Inflammatory macrophage (primary cell): Measurements from ENCODE around the gene ATP8B3.

Experiments used
- DNase-seq, 2 donors: peaks; one replicate each; pipeline ENCODE4 v3.0.0-alpha.2; 2020 to 2022

ATP8B3 gene

DNA sequence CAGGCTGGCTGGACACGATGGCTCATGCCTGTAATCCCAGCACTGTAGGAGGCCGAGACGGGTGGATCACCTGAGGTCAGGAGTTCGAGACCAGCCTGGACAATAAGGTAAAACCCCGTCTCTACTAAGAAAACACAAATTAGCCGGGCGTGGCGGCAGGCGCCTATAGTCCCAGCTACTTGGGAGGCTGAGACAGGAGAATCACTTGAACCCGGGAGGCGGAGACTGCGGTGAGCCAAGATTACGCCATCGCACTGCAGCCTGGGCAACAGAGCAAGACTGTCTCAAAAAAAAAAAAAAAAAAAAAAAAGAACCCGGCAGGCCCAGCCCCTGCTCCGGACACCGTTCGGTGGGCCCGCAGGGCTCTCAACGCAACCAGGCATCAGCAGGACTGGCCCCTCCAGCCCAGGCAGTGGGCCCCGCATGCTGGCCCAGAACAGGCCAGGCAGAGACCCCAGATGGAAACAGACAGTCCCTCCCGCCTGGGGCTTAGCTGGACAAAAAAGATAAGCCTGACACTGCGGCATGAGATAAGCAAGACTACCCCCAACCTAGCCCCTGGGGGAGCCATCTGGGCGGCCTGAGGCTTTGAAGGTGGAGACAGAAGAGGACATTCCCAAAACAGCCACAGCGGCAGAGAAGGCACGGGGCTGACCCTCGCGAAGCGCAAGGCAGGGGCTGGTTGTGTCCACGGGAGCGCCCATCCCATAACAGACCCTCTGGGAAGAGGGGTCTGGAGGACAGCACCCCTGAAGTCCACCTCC, 24.6 kb upstream of the ATP8B3 start:
- no peak for DNase-seq

- DNase-seq = no peak
Observed at GRCh38 chr19:1833540-1833939, 21.5 kb upstream of the ATP8B3 start.

- DNase-seq = no peak
Observed at GRCh38 chr19:1832046-1832663, 20.1 kb upstream of the ATP8B3 start.

DNA sequence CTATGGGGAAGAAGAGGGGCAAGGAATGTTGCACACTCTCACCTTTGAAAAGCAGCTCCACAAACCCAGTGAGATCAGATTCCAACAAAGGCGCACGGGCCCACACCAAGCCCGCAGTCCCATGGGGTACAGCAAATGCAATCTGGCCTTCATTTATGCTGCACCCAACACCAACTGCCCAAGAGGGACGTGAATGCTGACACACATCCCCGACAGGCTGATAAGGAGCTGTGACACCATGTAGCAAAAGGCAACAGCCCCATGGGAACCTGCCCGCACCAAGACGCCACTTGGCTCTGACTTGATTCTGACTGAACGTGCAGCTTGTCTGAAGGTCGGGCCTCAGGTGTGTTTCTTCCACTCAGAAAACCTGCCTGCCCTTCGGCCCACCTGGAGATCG, 18.9 kb upstream of the ATP8B3 start:
- no peak for DNase-seq

- no peak for DNase-seq
Observed at GRCh38 chr19:1830568-1830967, 18.5 kb upstream of the ATP8B3 start.

- DNase-seq = no peak
Observed at GRCh38 chr19:1829958-1830357, 17.9 kb upstream of the ATP8B3 start.

- DNase-seq = no peak
Observed at GRCh38 chr19:1828279-1829238, 16.5 kb upstream of the ATP8B3 start.

- DNase-seq = no peak
Observed at GRCh38 chr19:1827566-1828278, 15.6 kb upstream of the ATP8B3 start.

- no peak for DNase-seq
Observed at GRCh38 chr19:1826557-1827521, 14.8 kb upstream of the ATP8B3 start.

DNA sequence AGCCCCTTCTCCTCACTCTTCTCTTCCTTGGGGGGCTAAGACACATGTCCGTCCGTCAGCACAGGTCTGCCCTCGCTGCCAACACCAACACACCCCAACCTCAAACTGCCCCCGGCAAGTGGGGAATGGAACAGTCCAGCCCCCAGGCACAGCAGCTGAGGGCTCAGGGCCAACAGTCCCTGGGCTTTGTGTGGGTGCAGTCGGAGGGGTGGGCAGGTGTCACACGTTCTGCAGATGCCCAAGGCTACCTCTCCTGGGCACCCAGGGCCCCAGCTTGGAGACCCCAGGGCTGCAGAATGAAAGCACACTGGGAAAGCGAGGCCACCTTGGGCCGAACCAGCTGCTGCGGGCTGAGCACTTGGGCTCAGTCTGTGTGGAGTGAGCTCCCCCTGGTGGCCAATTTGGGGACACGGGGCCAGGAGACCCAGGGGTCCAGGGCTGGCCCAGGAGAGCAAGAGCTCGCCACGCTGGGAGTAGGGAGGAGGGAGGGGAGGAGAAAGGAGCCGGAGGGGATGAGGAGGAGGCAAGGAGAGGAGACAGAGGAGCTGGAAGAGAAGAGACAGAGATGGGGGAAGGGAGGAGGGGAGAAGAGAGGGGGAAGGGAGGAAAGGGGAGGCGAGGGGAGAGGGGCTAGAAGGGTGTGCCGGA, 14.0 kb upstream of the ATP8B3 start:
- peak; percentile 53 to 60 for DNase-seq

DNA sequence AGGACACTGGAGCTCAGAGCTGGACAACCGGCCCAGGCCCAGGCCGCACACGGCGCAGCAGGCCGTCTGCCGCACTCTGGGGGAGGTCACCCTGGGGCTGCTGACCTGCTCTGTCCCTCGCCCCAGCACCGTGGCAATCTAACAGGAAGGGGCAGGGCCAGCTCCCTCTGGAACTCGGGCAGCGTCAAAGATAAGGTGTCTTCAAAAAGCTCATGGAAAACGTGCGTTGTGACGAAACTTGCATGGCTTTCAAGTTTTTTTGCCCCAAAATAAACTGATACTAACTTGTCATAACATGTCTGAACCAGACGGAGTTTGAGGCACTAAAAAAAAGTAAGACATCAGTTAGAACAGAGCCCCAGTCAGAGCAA, 12.2 kb upstream of the ATP8B3 start:
- DNase-seq = no peak

DNA sequence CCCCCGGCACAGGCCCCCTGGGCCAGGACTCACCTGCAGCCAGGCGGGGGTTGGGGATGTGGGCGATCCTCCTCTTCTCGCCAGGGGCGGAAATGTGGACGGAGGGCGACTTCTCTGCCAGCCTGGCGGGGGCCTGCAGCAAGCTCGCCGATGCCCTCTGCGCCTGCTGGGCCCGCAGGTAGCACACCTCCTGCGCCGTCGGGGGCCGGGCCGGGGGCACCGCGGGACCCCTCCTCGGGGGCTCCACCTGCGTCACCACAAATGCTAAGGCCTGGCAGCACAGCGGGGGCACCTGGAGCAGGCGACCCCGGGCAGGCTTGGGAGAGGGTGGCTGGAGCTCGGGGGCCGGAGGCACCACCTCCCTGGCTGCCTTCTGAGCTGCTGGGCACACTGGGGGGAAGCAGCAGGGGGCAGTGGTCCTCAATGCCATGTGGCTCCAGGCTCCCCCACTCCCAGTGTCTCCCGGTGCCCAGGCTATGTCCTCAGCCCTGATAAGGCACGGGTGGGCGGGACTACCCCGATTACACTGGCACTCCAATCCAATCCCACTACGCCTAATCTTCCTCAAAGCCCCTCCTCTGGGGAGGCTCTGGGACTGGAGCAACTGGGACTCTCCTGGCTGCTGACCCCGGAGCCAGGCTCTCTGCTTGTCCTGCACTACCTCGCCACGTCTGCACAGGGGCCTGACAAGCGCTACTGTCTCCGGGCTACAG, 11.6 kb upstream of the ATP8B3 start:
- DNase-seq = no peak

- no peak for DNase-seq
Observed at GRCh38 chr19:1823020-1823419, 10.9 kb upstream of the ATP8B3 start.

- no peak for DNase-seq
Observed at GRCh38 chr19:1822210-1822609, 10.1 kb upstream of the ATP8B3 start.

GRCh38 chr19:1819341-1820255, 7.5 kb upstream of the ATP8B3 start:
- no peak for DNase-seq

- DNase-seq = no peak
Observed at GRCh38 chr19:1818549-1819195, 6.6 kb upstream of the ATP8B3 start.

GRCh38 chr19:1817553-1818179, 5.6 kb upstream of the ATP8B3 start:
- DNase-seq = no peak
